Skeletal muscle satellite cell (primary cell): Measurements from ENCODE around the gene SESN2.
"Not testable (repeated sequence)": the region's sequence is repeated elsewhere in the genome, so short reads cannot be mapped to it uniquely, and the experiment has no call there.

Experiments
- H3K27me3 ChIP-seq: 2 replicates; pipeline ENCODE4 v1.7.0; 2013; ENCODE audit warnings: low read length; ENCODE audit not compliant: control insufficient read depth, insufficient read depth
- H3K36me3 ChIP-seq: 2 replicates; pipeline ENCODE4 v1.7.0; 2013; ENCODE audit warnings: mild to moderate bottlenecking, control low read depth, low read length; ENCODE audit not compliant: insufficient read depth
- H3K4me1 ChIP-seq: 2 replicates; pipeline ENCODE4 v1.7.0; 2013; ENCODE audit warnings: low read length; ENCODE audit not compliant: control insufficient read depth, insufficient read depth
- H3K4me2 ChIP-seq: 2 replicates; pipeline ENCODE4 v1.7.0; 2013; ENCODE audit warnings: mild to moderate bottlenecking, low read length
- H3K4me3 ChIP-seq: 2 replicates; pipeline ENCODE4 v1.7.0; 2013; ENCODE audit warnings: low read length
- H3K9ac ChIP-seq: 2 replicates; pipeline ENCODE4 v1.7.0; 2013; ENCODE audit warnings: mild to moderate bottlenecking, low read depth, low read length, moderate library complexity
- H3K9me3 ChIP-seq: replicated peaks from 2 replicates; pipeline ENCODE4 v1.7.0; 2013; ENCODE audit warnings: mild to moderate bottlenecking, control low read depth, low read length

SESN2 gene

DNA sequence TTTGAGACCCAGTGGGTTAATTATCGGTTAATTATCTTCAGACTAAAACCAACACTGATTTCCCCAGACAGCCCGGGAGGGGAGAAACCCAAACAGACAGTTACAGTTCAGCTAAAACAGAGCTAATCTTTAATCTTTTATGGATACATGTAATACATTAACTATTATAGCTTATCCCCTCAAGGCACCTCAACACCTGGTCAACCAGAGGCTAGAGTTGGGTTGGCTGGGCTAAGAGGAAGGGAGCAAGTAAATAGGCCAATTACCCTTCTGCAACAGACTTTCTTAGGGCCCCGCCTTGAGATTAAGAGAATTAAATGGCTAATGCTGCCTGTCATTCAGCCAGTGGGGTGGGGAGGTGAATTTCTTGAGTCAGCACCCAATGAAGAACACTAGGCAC lies 62.9 kb downstream of the SESN2 start:
- no peak overlapping the region for H3K4me3 ChIP-seq

DNA sequence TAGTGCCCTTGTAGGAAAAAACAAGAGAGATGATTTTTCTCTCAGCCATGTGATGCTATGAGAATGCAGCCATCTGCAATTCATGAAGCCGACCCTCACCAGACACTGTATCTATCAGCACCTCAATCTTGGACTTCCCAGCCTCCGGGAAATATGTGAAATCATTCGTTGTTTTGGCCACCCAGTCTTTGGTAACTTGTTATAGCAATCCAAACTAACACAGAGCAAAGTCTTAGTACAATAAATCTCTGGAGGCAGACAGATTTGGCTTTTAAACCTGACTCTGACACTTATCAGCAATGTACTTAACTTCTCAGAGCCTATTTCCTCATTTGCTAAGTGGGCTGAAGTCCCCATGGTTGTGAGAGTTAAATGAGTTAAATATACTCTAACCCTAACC lies 64.4 kb downstream of the SESN2 start:
- Histone ChIP-seq H3K4me2 (no peak overlapping the region), H3K9me3 (no peaks in the 10 kb centered on the region), H3K9ac (no peak overlapping the region)

More for the DNA sequence above, 62.9 kb downstream of the SESN2 start:
- Histone ChIP-seq H3K27me3 (peaks cover 4% of the 10 kb centered on the region), H3K9ac (no peak overlapping the region), H3K36me3 (no peaks in the 10 kb centered on the region), H3K9me3 (no peaks in the 10 kb centered on the region), H3K4me1 (no peaks in the 10 kb centered on the region), H3K4me2 (no peak overlapping the region)

GRCh38 chr1:28326515-28326914 lies 67.2 kb downstream of the SESN2 start:
- Histone ChIP-seq H3K4me2 (no peak overlapping the region), H3K9me3 (no peaks in the 10 kb centered on the region), H3K9ac (no peak overlapping the region), H3K36me3 (peaks cover 2% of the 10 kb centered on the region), H3K4me3 (no peak overlapping the region), H3K27me3 (no peaks in the 10 kb centered on the region), H3K4me1 (peaks cover 3% of the 10 kb centered on the region)

More for the DNA sequence above, 64.4 kb downstream of the SESN2 start:
- Histone ChIP-seq H3K4me3 (no peak overlapping the region), H3K4me1 (no peaks in the 10 kb centered on the region), H3K27me3 (no peaks in the 10 kb centered on the region), H3K36me3 (no peaks in the 10 kb centered on the region)

GRCh38 chr1:28326984-28327383 lies 67.7 kb downstream of the SESN2 start:
- H3K4me3 ChIP-seq: no peak overlapping the region
- H3K4me1 ChIP-seq: peaks cover 3% of the 10 kb centered on the region
- peaks cover 6% of the 10 kb centered on the region for H3K36me3 ChIP-seq
- H3K4me2 ChIP-seq: no peak overlapping the region
- H3K9me3 ChIP-seq: no peaks in the 10 kb centered on the region
- no peaks in the 10 kb centered on the region for H3K27me3 ChIP-seq
- no peak overlapping the region for H3K9ac ChIP-seq

DNA sequence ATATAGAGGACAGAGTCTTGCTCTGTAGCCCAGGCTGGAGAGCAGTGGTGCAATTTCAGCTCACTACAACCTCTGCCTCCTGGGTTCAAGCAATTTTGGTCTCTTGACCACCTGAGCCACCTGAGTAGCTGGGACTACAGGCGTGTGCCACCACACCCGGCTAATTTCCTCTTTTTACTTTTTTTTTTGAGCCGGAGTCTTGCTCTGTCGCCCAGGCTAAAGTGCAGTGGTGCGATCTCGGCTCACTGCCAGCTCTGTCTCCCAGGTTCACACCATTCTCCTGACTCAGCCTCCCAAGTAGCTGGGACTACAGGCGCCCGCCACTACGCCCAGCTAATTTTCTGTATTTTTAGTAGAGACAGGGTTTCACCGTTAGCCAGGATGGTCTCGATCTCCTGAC lies 68.1 kb downstream of the SESN2 start:
- H3K4me3 ChIP-seq, H3K9ac ChIP-seq, H3K4me1 ChIP-seq, H3K9me3 ChIP-seq, H3K27me3 ChIP-seq, H3K4me2 ChIP-seq: not testable (repeated sequence)
- H3K36me3 ChIP-seq: peaks cover 11% of the 10 kb centered on the region

- peak overlapping the region; percentile 88 for H3K9ac ChIP-seq
- no peaks in the 10 kb centered on the region for H3K9me3 ChIP-seq
- peak overlapping the region; percentile 76 for H3K4me2 ChIP-seq
- H3K27me3 ChIP-seq: no peaks in the 10 kb centered on the region
- peak overlapping the region; percentile 72 for H3K4me3 ChIP-seq
- H3K36me3 ChIP-seq: peaks cover 19% of the 10 kb centered on the region
- peaks cover 3% of the 10 kb centered on the region for H3K4me1 ChIP-seq
These were observed 68.9 kb downstream of the SESN2 start for GRCh38 chr1:28328228-28328648.

DNA sequence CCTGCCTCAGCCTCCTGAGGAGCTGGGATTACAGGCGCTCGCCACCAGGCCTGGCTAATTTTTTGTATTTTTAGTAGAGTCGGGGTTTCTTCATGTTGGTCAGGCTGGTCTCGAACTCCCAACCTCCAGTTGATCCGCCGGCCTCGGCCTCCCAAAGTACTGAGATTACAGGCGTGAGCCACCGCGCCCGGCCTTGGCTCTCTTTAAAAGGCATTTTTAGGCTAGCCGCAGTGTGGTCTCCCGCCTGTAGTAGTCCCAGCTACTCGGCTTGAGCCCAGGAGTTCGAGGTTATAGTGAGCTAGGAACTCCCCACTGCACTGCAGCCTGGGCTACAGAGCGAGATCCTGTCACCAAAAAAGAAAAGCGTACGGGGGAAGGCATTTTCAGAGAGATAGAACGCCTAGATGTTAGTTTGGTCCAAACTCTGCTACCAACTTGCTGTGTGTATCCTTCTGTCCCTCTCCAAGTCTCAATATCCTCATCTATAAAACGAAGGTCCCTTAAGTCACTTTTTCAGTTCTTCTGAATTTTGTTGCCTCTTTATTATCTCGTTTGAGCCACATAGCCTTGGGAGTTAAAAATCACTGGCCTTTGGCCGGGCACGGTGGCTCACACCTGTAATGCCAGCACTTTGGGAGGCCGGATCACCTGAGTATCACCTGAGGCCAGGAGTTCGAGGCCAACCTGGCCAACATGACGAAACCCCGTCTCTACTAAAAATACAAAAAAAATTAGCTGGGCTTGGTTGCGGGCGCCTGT lies 70.3 kb downstream of the SESN2 start:
- Histone ChIP-seq H3K4me1 (peaks cover 3% of the 10 kb centered on the region), H3K4me2 (peak overlapping the region; percentile 76), H3K4me3 (peak overlapping the region; percentile 72), H3K9me3 (no peaks in the 10 kb centered on the region), H3K36me3 (peaks cover 25% of the 10 kb centered on the region), H3K27me3 (no peaks in the 10 kb centered on the region), H3K9ac (peak overlapping the region; percentile 88)
